ENCODE results near the gene NBEA.

DNA sequence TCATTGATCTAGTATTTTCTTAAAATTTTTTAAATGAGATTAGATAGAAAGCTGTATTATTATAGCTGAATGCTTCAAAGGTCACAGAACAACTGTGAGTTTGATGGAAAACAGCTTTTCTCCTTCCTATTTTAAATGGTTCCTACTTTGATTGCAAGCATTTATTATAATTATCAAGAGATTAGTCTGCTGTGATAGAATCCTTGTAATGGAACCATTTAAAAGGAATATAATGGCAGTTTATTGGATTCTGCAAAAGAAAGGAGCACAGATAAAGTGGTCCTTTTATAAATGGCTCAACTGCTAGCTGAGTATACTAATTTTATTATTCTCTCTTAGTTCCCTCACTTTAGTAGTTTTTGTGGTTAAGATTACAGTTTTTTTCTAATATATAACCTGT lies 447.5 kb downstream of the NBEA start:
- TF ChIP-seq, protein P1, sequence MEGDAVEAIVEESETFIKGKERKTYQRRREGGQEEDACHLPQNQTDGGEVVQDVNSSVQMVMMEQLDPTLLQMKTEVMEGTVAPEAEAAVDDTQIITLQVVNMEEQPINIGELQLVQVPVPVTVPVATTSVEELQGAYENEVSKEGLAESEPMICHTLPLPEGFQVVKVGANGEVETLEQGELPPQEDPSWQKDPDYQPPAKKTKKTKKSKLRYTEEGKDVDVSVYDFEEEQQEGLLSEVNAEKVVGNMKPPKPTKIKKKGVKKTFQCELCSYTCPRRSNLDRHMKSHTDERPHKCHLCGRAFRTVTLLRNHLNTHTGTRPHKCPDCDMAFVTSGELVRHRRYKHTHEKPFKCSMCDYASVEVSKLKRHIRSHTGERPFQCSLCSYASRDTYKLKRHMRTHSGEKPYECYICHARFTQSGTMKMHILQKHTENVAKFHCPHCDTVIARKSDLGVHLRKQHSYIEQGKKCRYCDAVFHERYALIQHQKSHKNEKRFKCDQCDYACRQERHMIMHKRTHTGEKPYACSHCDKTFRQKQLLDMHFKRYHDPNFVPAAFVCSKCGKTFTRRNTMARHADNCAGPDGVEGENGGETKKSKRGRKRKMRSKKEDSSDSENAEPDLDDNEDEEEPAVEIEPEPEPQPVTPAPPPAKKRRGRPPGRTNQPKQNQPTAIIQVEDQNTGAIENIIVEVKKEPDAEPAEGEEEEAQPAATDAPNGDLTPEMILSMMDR (IDR thresholded peaks at IDR 0.05): no peak
- TF ChIP-seq POLR2A (IDR thresholded peaks at IDR 0.05): no peak
